Vagina (tissue), 2 donors: ENCODE data around the gene BPIFB4.

ENCODE experiments used
- CTCF ChIP-seq, 3 experiments: fragments of 450-650 bp in 2 of 3; fragments of 200-600 bp in 1 of 3; sonication (generic) in 1 of 3; IDR thresholded peaks; one replicate each; pipeline ENCODE4 v1.5.1; 2017 to 2019; ENCODE audit warnings: antibody characterized with exemption in 3 of 3, mild to moderate bottlenecking in 2 of 3, moderate library complexity in 2 of 3
- POLR2A ChIP-seq, 2 donors: fragments of 450-650 bp; IDR thresholded peaks; one replicate each; pipeline ENCODE4 v1.6.1; 2017; ENCODE audit warnings: antibody characterized with exemption in 2 of 2, mild to moderate bottlenecking in 2 of 2, moderate library complexity in 2 of 2

DNA sequence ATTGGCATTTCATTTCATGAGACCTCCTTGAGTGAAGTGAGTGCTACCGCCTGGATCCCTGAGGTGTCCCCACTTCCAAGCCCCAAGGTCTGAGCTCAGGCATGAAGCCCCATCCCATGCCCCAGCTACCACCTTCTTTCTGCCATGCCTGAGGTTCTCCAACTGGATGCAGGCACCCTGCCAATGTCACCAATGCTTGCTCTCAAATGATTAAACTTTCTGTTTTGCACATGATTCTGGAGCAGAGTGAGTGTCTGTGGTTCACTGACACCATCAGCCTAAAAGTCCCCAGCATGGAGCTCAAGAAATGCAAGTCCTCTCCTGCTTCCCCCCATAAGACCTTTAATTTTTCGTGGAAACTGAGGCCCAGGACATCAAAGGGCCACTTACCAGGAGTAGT, 44.8 kb downstream of the BPIFB4 start:
- TF ChIP-seq POLR2A (IDR thresholded peaks at IDR 0.05) (no peak), CTCF (IDR thresholded peaks at IDR 0.05) (no peak)
